Measurements from ENCODE around the gene UCKL1.

DNA sequence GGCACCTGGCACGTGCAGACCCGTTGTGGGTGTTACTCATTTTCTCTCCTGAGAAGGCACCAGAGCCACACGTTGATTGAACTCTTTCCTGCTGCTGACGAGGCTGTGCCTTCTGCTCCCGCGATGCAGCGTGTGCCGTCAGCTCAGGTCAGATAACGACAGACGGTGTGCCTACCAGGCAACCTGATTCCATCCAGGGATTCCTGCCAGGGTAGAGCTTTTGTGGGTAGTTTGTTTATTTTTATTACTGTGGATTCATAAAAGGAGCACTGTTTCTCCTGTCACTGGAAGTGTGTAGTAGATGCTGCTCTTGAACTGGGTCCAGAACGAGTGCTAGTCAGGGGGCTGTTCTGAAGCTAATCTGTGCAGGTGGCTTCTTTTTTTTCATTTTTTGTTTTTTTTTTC lies 45.4 kb upstream of the UCKL1 start:
- TF ChIP-seq, protein P1, sequence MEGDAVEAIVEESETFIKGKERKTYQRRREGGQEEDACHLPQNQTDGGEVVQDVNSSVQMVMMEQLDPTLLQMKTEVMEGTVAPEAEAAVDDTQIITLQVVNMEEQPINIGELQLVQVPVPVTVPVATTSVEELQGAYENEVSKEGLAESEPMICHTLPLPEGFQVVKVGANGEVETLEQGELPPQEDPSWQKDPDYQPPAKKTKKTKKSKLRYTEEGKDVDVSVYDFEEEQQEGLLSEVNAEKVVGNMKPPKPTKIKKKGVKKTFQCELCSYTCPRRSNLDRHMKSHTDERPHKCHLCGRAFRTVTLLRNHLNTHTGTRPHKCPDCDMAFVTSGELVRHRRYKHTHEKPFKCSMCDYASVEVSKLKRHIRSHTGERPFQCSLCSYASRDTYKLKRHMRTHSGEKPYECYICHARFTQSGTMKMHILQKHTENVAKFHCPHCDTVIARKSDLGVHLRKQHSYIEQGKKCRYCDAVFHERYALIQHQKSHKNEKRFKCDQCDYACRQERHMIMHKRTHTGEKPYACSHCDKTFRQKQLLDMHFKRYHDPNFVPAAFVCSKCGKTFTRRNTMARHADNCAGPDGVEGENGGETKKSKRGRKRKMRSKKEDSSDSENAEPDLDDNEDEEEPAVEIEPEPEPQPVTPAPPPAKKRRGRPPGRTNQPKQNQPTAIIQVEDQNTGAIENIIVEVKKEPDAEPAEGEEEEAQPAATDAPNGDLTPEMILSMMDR (IDR thresholded peaks at IDR 0.05), result no peak
- no peak for TF ChIP-seq POLR2A (IDR thresholded peaks at IDR 0.05)
- no peak for TF ChIP-seq EP300 (IDR thresholded peaks at IDR 0.05)
